Measurements from ENCODE around the gene C2orf78. TPM values are rescaled to one million over a fixed set of nuclear protein-coding genes. Genes with fewer than 3 reads are reported as not detected.
A peak's percentile ranks its signal among the peaks of the same experiment; 100 is the strongest.

The C2orf78 gene
- total RNA-seq, 1 donor from 2014 or later = not detected

DNA sequence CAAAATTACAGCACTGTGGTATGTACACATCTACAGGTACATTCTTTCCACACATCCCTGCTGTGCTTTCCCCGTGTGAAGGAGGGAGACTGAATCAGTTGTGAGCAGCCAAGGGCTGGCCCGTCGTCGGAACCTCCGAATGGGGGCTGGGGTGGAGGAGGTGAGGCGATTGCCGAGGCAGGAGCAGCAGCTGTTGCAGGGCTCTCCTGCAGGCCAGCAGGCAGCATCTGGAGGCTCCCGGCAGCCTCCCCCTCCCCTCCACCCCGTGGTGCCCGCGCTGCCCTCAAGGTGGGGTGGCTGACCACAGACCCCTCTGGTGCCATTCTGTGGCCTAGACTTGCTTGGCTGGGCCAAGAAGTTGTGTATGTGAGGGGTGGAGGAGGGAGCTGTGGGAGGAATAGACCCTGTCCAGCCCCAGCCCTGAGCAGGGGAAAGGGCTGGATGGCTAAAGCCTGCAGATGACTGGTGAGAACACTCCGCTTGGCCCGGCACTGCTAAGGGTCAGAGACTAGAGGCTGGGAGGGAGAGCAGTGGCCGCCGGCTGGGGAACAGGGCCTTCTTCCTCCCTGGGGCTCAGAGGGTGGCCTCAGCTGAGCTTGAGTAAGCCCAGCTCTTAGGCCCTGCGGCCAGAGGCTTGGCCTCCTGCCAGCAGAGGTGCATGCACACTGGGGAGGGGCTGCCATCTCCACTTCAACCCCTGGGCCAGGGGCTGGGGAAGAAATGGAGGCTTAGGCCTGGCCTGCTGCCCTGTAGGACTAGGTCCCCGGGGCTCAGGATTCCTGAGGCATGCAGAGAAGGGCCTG, 52.4 kb downstream of the C2orf78 start:
- H3K36me3 ChIP-seq = peaks cover 47% of the 10 kb centered on the region
- no peaks in the 10 kb centered on the region for H3K27me3 ChIP-seq (ENCODE audit: low read depth)
- H3K4me1 ChIP-seq = peaks cover 24% of the 10 kb centered on the region
- no peak overlapping the region for H3K4me3 ChIP-seq
- intact Hi-C loops (cut with micrococcal nuclease) = no loop called here
- no peak for TF ChIP-seq CTCF (IDR thresholded peaks at IDR 0.05; ENCODE audit: borderline replicate concordance)
- peak; percentile 18 for DNase-seq
- no peaks in the 10 kb centered on the region for H3K9me3 ChIP-seq (replicated peaks)
- no peak overlapping the region for H3K27ac ChIP-seq (replicated peaks)

DNA sequence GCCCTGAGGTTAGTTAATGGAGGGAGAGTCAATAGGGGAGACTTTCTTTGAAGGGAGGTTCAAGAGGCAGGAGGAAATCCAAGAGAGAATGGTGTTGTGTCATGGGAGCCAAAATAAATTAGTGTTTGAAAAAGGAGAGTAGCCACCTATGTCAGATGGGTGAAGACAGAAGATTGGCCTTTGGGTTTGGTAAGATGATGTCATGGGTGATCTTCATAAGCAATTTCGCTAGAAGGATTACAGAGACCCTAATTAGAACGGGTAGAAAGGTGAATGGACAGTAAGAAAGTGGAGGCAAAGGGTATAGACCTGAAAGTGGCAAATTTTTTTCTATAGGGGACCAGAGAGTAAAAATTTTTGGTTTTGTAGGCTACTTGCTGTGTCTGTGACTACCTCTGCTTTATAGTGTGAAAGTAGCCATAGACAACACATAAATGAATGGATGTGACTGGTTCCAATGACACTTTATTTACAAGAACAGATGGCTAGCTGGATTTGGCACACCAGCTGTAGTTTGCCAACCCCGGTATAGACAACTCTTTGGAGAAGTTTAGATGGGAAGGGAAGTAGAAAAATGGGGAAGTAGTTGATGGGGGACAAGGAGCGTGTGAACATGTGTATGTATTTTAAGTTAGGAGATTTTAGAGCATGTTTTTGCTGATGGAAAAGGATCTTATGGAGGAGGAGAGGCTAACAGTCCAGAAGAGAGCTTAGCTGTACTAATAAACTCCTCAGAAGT, 54.0 kb downstream of the C2orf78 start:
- DNase-seq = no peak
- no peaks in the 10 kb centered on the region for H3K9me3 ChIP-seq (replicated peaks)
- intact Hi-C loops (cut with micrococcal nuclease) = no loop called here
- TF ChIP-seq CTCF (IDR thresholded peaks at IDR 0.05; ENCODE audit: borderline replicate concordance) = no peak
- H3K27ac ChIP-seq (replicated peaks) = no peak overlapping the region
- peaks cover 31% of the 10 kb centered on the region for H3K36me3 ChIP-seq
- H3K4me3 ChIP-seq = no peak overlapping the region
- H3K4me1 ChIP-seq = peaks cover 13% of the 10 kb centered on the region
- H3K27me3 ChIP-seq (ENCODE audit: low read depth) = no peaks in the 10 kb centered on the region

GRCh38 chr2:73838889-73839534, 55.0 kb downstream of the C2orf78 start:
- Histone ChIP-seq H3K36me3 (peaks cover 34% of the 10 kb centered on the region), H3K27me3 (ENCODE audit: low read depth) (no peaks in the 10 kb centered on the region), H3K27ac (replicated peaks) (no peak overlapping the region), H3K9me3 (replicated peaks) (no peaks in the 10 kb centered on the region), H3K4me3 (no peak overlapping the region), H3K4me1 (peaks cover 12% of the 10 kb centered on the region)
- no peak for TF ChIP-seq CTCF (IDR thresholded peaks at IDR 0.05; ENCODE audit: borderline replicate concordance)
- DNase-seq = no peak
- intact Hi-C loops (cut with micrococcal nuclease) = no loop called here

GRCh38 chr2:73839653-73840411, 55.8 kb downstream of the C2orf78 start:
- no peak for DNase-seq
- Histone ChIP-seq H3K9me3 (replicated peaks) (no peaks in the 10 kb centered on the region), H3K27ac (replicated peaks) (no peak overlapping the region), H3K4me1 (peaks cover 12% of the 10 kb centered on the region), H3K4me3 (no peak overlapping the region), H3K27me3 (ENCODE audit: low read depth) (no peaks in the 10 kb centered on the region), H3K36me3 (peaks cover 38% of the 10 kb centered on the region)
- TF ChIP-seq CTCF (IDR thresholded peaks at IDR 0.05; ENCODE audit: borderline replicate concordance) = no peak
- intact Hi-C loops (cut with micrococcal nuclease) = no loop called here
